ENCODE measurements around the gene LMX1A. TPM values are rescaled to one million over a fixed set of nuclear protein-coding genes. Genes with fewer than 3 reads are reported as not detected.

The LMX1A gene
- total RNA-seq, 1 donor from 2014 or later: 1.1 TPM

DNA sequence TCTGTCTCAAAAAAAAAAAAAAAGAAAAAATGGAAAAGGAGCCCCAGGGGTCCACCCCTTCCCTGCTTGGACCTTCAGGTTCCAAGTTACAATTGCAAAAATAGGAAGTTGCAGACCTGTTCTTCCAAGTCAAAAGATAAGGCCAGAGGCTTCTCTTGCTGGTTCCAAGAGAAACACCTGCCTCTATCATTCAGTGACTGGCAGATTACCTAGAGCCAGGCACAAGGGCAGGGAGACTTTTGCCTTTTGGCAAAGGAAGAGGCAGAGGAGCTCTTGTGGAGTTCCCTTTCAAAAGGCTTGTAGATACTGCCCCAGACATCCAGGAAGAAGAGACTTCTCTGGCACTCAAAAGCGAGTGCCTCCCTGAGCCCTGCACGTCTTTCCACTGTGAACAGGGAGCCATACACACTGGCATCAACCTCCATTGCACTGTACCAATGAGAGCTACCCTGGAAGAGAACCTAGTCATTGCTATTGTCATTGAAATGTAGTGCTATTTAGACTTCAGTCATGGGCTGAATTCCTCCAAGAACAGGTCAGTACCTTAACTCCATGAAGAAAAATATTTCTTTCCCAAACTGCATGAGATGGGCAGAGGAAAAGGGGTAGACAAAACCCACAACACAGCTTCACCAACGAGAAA, 91.2 kb downstream of the LMX1A start:
- no peak for DNase-seq

DNA sequence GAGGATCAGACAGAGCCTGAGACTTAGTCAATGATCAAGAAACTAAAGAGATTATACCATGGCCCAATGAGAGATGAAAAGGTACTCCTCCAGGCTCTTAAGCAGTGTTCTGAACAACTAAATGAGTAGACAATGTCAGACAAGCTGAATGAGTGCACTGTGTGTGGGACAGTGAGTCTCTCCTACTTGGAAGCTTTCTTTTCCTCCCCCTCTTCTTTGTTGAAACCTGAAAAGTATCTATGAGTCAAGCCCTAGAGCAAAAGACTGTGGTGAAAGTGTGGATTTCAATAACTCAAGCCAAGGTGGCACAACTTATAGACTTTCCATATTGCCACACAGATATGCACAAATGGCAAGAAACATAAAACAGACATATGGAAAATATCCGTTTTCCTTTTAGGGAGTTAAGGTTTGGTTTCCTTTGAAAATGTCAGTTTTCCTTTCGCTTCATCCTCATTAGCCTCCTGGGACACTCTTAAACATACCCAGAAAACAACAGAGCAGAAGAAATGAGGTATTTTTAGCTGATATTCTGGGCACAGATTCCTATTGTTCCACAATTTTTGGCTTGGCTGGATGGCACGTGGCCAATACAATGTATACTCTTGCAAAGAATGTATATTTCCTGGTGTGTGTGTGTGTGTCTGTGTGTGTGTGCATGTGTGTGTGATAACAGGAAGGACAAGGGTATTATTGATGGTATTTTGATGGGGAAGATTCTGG, 96.6 kb downstream of the LMX1A start:
- peak; percentile 72 for DNase-seq

DNA sequence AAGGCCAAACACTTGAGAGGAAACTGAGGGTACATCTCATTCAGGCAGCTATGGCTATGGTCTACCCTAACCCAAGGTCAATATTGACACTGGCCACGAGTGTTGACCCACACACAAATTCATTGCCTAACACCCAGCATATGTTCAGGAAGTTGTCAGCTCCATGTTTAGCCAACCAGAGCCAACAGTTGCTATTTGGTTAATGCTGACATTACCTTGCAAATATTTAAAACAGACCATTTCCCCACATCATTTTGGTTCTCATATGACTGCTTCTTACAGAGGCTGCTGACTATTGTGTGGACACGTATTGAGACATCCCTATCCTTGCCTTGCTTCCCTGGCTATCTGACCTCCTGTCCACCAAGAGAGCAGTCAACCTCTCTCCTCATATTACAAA, 97.3 kb downstream of the LMX1A start:
- no peak for DNase-seq

DNA sequence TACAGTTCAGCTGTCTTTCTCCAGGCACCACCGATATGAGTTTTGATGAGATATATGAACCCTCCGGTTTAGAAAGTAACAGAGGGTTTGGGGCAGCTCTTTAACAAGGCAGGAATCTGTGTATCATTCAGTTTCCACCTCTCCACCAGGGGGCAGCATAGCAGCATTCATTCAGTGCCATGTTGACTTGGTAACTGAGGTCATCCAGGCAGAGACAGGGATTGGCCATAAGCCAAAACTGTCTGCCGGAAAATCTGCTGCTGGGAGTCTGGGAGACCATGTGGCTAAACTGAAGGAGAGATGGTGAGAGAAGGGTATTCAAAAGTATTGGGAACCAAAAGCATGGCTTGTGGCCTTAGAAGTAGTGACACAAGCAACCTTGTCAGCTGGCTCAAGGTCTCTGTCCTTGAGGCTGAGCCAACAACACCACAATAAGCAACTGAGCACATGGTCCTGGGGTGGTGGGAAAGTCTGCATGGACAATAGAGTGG, 98.5 kb downstream of the LMX1A start:
- DNase-seq: peak; percentile 28

DNA sequence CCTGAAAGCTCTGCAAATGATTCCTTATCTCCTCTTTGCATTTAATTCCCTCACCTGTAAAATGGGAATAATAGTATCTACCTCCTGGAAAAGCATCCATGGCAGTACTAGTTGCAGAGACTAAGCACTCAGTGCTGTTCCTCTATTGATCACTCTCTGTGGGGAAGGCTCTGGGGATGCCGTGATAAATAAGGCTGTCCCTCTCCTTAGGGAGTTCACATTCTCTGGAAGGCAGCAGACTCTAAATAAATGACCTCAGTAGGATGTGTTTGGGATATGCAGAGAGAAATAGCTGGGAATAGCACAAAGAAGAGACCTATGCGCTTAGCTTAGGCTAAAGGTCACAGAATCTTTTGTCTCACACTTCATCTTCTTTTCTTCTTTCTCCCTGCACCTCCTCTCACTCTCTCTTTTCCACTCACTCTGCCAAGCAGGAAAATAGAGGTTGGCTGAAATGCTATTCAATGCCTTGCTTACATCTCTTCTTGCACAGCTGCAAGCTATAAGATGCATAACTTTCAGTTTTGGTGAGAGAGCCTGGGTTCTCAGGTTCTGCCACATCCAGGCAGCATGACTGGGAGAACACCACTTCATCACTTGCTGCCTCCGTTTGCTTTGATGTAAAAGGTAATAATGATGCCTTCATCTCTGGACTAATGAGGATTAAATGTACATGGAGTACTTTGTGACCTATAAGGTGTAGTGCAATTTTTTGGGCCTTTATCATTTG, 101.5 kb downstream of the LMX1A start:
- DNase-seq: no peak

DNA sequence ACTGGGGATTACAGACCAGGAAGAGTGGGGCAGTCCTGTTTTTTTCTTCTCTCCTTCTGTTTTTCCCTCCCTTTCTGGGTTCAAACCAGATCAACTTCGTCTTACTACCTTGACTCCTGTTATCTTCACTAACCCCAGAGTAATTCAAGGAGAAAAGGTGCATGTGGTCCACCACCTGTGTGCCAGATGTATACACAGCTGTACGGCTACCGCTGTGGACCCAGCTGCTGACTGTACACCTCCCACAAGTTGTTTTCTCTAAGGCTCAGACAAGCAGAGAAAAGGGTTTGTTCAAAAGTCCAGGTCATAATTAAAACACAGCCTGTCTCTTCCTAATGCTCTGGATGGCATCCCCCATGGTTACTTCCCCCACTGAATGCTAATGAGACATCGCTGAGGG, 102.1 kb downstream of the LMX1A start:
- no peak for DNase-seq

DNA sequence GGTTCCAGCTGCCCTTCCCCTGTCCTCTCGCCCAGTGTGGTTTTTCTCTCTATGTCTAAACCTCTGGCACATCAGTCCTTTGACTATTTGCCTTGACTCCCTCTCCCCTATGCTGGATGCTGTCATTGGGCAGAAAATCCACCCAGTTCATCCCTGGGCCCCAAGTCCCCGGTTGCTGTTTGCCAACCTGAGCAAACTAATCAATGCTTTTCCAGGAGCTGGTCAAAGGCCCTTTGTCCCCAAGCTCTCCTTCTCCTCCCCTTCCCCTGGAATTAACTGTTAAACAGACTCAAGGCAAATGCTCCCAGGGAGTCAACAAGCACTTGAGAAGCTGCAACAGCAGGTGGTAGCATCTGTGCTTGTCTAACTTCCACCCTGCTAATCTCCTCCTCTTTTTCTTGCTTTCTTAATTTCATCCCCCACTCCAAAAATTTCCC, 102.7 kb downstream of the LMX1A start:
- DNase-seq: no peak

DNA sequence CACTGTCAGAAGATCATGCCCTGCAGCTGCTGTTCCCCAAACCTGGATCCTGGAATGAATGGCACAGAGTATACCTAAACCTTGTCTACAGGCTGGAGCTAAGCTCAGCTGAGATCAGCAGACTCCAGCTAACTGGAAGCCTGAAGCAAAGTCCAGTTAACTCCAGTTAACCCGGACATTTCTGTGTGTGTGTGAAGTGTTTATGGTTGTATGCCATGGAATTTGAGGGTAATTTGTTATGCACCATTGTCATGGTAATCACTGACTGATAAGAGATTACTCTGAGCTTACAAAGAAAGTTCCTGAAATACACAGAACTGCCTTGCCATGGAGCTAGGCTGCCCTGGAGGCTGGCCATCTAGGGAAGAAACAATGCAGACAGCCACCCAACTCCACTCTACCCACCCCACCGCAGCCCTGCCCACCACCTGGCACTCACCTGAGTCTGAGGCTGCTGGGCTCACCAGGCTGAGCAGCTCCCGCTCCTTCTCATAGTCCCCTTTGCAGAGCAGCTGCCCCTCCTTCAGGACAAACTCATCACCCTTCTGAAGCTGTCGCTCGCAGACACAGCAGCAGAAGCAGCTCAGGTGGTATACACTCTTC, 107.4 kb downstream of the LMX1A start:
- no peak for DNase-seq

DNA sequence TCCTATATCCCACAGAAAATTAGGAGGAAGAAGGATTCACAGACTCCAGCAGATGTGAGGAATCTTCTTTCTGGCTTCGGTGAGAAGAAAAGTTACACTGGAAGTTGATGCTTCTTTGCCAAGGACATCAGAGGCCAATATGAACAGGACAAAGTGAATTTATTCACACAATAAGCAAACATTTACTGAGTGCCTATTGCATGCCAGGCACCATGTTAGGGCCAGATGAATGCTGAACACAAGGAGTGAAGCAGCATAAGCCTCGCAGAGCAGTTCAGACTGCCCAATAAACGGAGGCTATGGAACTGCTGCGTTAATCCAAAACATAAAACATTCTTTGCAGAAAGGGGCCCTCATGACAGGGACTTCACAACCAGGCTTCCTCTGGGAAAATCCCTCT, 114.6 kb downstream of the LMX1A start:
- DNase-seq: peak; percentile 21

DNA sequence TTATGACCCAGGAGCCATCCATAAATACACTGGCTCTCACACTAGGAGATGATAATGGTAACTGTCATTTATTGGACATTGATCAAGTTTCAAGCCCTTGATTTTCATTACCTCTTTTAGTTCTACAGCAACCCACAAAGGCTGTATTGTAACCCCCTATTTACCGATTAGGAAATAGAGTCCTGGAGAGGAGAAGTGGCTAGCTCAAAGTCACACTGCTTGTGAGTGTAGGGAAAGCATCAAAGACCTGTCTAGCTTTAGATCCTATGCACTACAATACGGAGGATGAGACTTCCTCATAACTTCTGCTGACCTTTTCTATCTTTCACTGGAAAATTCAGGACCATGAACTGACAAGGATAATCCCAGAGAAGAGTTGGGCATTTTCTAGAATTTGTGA, 115.2 kb downstream of the LMX1A start:
- DNase-seq: no peak

DNA sequence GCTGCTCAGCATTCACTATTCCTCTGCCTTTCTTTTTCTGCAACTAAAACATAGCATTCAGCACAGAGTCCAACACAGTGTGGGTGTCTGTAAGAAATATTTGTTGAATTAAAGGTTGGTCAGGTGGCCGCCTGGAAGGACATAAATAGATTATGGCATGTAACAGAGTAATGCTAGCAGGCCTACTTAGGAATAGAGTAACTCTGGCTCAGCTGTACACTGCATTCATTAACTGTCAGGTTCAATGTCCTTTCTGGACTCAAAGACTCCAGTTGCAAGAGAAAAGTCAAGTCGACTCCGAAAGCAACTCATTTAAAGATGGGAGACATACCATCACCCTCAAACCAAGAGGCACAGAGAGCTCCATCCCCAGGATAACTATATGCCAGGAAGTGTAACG, 116.0 kb downstream of the LMX1A start:
- no peak for DNase-seq

DNA sequence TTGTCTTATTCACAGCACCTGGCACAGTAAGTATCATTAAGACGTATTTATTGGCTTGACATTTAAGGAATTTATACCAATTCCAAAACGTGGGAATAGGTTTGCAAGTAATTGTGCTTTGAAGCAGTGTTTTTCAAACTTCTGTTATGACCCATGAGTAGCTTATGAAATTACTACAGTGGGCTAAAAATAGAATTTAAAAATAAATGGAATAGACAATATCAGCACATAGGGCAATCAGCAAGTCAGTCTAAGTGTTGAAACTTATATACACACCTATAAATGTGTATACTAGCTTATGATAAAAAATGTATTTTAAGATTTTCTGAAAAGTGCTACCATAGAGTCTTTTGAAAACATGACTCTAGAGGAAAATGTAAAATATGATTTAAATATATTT, 116.6 kb downstream of the LMX1A start:
- DNase-seq: no peak

DNA sequence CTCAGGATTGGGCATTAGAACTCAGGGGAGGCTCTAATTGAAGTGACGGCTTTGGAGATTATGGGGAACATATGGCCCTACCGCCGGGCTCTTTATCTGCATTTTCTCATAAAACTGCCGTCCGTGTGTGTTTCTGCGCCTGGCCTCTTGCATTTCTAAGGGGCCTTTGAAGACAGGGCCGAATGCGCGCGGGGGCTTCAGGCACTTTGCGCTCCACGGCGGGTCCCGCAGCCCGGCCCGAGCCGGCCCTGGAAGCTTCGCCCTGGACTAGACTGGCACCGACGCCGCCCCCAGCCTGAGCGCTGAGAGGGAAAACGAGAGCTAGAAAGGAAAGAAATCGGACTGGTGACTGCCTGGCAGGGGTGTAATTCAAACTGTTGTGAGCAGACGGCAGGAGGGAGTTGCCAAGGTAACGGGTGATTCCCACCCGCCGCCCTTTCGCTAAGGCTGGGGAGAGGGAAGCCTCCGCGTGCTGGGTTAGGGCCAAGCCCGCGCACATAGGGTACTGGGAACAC, 120.7 kb downstream of the LMX1A start:
- no peak for DNase-seq

DNA sequence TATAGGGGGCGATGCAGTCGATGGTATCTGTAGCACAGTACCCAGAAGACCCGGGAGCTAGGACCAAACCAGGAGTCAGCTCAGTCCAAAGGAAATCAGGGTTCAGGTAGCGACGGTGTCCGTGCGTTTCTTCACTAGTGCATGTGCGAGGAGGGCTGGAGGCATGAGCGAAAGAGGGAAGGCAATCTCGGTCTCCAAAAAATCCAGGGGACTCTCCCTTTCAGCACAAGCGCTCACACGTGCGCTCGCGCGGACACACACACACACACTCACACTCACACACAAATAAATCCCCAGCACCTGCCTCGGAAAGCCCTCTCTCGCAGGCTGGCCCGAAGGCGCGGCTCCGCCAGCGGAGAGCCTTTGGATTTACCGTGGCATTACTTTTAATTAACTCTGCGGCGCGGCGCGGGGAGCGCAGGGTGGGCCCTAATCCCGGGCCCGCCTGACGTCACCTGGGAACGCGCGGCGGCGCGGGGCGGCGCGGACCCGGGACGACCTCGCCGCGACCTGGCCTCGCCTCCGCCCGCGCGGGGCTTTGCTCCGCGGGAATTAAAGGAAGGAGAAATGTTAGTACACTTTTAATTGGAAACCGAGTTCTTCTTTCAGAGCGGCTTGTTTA, 121.2 kb downstream of the LMX1A start:
- no peak for DNase-seq

DNA sequence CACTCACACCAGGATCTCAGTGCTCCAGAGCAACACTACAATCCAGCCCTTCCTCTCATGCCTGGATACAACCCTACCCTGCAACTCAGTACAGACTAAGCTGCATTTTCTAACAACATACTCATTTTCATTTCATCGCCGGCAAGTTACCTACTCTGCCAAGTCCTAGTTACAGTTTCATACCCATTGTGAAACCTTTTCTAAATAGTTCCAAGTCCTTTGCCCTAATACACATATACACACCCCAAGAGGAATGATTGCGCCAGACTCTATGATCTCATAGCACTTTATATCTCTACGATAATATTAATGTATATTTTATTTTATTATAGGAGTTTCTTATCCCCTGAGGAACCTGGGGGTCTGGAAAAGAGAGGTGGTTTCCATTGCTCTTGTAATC, 122.4 kb downstream of the LMX1A start:
- DNase-seq: no peak

DNA sequence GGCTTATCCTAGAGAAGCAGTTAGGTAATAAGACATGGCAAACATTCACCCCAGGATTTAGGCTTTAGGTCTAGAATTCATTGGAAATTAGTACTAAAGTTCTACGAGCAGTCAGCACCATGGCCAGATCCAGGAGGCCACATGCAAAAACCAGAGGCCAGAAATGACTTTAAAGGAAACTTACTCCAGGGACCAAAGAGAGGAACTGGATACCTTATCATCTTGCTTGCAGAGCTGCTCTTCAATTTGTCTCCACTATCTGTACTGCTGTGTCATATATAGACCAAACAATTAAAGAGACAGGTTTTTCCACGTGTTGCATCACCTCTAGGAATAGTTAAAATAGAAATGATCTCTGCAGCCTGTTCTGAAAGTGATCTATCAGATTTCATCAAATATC, 127.8 kb downstream of the LMX1A start:
- DNase-seq: no peak

DNA sequence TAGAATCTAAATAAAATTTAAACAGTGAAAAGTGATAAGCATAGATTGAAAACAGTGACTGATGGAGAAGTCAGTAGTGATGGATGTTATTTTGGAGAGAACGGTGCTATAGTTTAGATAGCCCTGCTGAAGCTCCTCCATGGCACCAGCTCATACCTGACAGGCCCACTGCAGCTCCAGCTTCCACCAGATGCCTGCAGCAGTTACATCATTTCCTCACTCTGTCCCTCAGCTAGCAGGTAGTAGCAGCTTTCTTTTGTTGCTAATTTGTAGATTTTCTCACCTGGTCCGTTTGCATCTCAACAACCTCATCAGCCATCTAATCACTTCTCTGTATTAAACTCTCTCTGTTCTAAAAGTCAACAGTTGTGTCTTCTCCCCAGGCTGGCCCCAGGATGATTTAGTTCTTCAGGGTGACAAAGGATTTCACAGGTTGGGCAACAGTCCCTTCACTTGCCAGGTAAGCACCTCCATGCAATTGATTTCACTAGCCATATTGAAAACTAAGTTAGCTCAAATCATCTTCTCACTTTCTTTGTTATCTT, 128.3 kb downstream of the LMX1A start:
- DNase-seq: no peak

DNA sequence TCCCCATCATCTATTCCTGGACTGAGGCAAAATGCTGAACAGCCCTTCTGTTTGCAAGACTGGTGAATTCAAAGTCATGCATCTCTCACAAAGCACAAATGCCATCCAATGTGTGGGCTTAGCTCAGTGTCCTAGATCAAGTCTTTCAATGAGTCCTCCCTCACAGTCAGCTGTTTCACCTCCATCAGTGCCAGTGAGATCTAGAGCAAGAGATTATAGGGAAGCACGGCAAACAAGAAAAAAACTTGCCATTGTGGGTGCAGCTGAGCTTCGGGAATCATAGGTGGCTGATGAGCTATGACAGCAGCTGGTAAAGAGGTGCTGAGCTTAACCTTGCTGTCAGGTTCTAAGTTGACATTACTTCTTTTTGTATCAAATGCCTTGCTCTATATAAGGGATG, 130.2 kb downstream of the LMX1A start:
- no peak for DNase-seq

DNA sequence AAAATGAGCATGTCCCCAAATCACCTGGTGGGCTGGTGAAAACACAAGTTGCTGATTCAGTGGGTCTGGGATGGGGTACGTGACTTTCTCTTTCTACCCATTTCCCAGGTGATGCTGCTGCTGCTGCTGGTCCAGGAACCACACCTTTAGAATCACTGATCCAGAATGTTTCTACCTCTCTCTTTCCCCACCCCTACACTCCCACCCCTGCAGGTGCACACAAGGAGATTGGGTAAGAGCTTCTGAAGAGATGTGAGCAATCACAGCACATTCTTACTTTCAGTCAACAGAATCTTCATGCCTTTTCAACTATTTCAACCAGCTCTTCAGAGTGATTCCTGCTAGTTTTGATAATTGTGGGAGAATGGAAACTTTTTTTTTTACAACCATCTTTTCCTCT, 130.9 kb downstream of the LMX1A start:
- no peak for DNase-seq

DNA sequence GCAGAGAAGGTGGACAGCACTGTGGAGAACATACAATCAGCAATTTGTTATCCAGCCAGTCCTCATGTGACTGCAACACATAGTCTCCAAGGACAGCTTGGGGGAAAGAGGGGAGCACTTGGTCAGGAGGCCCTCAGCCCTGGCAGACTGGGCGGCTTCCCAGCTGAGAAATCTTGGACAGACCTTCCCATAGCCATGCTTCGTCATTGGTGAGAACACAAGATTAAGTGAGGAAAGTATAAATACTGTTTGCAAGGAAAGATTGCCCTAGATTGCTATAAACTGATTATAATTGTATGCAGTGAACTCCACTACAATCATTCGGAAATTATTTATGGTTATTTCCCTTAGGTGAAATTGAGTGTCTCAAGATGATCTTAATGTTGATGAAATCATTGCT, 131.5 kb downstream of the LMX1A start:
- DNase-seq: no peak

DNA sequence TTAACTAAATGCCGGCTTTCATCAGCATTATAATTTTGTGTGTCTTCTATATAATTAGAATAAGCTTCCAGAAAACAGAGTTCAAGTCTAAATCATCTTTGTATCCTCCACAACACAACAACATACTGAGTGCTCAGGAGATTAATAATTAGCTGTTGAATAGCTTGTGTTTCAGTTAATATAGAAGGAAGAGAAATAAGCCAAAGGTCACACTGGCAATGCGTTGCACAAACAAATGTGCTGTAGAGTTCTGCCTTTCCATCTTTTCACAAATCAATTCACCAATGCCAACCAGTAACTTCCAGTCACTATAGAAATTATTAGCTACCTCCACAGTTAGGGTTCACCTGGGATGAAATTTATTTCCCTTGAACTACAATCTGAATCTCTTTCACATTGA, 132.0 kb downstream of the LMX1A start:
- DNase-seq: no peak

DNA sequence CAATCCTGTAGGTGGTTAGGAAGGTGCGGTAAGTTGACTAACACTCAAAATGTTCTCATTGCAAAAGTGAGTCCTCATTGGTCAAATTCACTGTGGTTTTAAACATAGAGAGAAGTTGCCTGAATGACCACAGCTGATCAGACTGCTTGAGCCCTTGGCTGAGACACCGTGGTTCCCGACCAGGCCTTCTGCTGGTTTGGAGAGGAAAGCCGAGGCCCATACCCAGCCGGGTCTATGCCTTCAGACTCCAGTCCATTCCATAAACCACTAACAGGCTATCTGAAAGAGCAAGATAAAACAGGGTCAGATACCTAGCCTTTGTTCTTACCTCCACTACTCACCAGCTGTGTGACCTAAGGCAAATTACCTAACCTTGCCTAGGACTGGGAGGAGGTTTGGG, 133.9 kb downstream of the LMX1A start:
- DNase-seq: no peak

Measured in skin of body (tissue), 2 donors.